Activated CD4-positive, alpha-beta T cell treated with anti-CD3 and anti-CD28 coated beads, Interleukin-2, Interleukin-6, amounts not matched to agents 100 ng/mL and 50 ng/mL, durations not matched to agents 16 hours and 8 hours (primary cell): ENCODE data around the gene SORBS2.

Source experiments
- DNase-seq: peaks from one replicate; pipeline ENCODE4 v3.0.0-alpha.2; 2020

The SORBS2 gene

DNA sequence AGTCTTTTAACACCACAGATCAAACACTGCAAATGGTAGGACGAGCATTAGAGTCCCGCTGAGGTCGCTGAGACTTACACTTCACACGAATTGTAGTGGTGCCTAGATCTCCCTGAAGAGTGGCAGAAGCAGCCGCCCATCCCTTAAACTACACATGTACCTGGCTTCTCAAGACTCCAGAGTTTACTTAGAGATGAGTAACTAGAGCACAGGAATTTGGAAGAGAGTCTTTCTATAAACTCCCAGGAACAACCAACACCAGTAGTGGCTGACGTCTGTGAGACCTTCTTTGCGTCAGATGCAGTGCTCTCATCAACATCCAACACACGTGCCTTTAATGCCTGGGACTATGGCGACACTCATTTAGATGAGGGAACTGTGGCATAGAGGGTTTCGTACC lies 12.6 kb downstream of the SORBS2 start:
- DNase-seq, result no peak

- DNase-seq, result no peak
Measured at GRCh38 chr4:185797596-185798338, 14.2 kb downstream of the SORBS2 start.

DNA sequence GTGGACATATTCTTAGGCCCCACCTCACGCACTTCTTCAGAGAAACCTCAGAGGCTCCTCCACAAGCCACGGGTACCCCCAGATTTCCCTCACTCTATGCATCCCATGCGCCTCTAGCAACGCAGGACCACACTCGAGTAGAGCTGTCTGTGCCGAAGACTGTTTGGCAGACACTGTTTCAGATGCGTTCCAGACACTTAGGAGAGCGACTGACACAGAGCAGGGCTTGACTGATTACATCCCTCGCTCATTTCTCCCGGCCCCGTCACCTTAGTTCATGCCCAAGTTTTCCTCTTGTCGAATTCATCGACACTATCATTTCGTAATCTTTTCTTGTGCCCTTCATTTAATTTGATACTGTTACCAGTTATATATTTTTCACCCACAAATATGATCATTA lies 15.0 kb downstream of the SORBS2 start:
- no peak for DNase-seq

DNA sequence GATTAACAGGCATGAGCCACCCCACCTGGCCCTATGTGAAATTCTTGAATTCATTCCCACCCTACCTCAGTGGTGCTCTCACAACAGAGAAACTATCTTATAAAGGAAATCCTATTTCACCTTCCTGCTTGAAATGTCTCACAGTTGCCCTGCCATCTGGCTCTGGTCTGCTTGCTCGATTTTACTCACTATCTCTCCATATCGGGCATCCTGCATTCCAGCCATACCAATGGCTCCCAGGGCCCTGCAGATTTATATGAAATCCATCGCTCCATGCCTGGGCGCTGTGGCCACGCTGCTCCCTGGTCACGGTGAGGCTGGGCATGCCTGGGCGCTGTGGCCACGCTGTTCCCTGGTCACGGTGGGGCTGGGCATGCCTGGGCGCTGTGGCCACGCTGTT lies 15.8 kb downstream of the SORBS2 start:
- no peak for DNase-seq

GRCh38 chr4:185794637-185795036 lies 17.4 kb downstream of the SORBS2 start:
- DNase-seq, result no peak

DNA sequence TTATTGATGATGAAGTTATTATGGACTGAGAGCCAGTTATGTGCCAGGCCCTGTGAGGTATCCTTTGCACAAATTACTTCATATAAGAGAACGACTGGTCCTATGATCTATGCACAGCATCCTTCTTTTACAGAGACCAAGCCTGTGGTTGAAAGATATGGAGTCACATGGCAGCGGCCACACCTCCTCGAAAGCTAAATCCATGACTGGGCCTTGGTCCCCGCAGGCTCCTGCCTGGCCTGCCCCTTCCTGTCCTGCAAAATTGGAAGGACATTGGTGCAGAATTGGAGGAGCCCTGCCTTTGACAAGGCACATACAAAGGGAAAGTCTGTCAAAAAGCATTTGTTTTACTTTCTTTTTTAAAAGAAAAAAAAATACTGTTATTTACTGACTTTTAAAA lies 18.3 kb downstream of the SORBS2 start:
- no peak for DNase-seq

- no peak for DNase-seq
Measured at GRCh38 chr4:185793116-185793485, 18.9 kb downstream of the SORBS2 start.

GRCh38 chr4:185792384-185793115 lies 19.4 kb downstream of the SORBS2 start:
- DNase-seq, result no peak

- peak; percentile 18 for DNase-seq
Measured at GRCh38 chr4:185787926-185788679, 23.9 kb downstream of the SORBS2 start.

DNA sequence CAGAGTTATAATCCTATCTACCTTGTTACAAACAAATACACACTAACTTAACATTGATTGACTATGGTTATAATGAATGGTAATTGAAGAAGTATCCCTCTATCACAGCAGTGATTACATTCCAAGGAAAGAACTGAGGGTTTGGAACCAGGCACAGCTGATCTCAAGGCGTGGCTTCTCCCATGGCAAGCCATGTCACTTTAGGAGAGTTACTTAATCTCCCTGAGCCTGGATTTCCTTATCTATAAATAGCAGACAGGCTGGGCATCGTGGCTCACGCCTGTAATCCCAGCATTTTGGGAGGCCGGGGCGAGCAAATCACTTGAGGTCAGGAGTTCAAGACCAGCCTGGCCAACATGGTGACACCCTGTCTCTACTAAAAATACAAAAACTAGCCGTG lies 25.6 kb downstream of the SORBS2 start:
- no peak for DNase-seq

DNA sequence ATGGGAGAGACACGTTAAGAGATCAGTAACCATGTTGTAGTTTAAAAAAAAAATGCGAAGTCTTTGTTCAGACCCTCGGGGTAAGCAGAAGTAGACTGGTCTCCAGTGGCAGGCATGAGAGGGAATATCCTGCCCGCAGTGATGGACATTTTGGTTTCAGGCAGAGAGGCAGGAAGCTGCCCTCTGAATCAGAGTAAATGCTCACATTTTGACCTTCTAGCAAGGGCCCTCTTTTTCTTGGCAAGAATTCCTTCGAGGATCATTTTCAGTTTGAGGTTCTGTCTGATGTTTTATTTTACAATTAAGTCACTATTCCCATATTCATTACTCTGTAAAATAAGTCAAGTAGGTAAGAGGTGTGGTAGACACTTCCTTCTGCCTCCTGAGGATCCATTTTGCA lies 28.4 kb downstream of the SORBS2 start:
- DNase-seq, result no peak

- no peak for DNase-seq
Measured at GRCh38 chr4:185782523-185782922, 29.5 kb downstream of the SORBS2 start.

DNA sequence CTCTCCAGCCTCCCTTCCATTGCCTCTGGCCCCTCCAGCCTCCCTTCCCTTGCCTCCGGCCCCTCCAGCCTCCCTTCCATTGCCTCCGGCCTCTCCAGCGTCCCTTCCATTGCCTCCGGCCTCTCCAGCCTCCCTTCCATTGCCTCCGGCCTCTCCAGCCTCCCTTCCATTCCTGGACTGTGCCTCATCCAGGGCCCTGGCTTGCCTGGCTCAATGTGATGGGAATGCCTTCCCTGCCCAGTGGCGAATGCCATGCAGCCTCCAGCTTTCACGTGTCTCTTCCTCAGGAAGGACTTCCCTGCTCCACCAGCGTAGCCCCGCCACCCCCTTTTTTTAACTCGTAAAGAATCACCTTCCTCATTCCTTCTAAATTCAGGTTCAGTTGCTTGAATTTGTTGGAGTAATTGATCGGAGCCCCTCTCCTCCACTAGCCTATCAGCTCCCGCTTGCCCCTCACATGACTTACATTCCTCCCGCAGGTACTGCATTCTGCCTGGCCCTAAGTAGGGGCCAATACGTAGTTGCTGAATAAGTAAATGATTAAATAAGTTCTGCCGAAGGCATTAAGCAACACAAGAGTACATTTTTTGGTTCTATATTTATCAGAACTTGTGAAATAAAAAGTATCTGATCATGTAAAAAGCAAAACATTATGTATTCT lies 30.3 kb downstream of the SORBS2 start:
- DNase-seq, result no peak

DNA sequence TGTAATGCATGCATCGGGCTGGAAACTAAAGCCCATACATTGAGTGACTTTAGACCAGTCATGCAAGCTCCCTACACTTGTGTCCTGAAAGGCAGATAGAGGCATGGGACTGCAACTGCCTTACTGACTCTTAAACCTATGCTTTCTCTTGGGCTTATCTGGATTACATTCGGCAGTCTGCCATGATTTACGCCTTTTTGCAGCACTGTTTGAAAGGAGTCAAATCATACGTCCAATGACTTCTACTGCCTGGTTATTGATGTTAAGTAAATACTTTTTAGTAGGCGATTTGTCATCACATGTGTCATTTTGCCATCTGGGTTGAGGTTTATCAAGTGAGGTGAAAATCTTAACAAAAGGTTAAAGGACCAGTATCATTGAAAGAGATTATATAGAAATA lies 31.5 kb downstream of the SORBS2 start:
- no peak for DNase-seq

DNA sequence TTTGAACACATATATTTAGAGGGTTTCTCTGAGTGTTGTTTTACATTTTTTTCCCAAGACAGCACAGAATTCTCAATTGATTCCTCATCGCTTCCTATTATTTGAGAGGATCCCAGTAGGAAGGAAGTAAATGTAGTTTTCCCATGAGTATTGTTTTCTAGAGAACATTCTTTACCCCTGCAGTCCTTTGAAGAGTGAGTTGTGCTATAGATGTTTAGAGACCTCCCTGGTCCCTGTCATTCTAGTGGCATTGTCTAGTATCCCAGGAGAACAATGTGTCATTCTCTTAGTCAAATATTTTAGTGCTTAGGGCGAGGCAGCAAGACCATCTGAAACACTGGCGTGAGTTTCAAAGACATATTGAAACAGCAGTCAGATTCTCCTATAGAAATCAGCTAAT lies 32.5 kb downstream of the SORBS2 start:
- no peak for DNase-seq

- no peak for DNase-seq
Measured at GRCh38 chr4:185778307-185778706, 33.7 kb downstream of the SORBS2 start.

DNA sequence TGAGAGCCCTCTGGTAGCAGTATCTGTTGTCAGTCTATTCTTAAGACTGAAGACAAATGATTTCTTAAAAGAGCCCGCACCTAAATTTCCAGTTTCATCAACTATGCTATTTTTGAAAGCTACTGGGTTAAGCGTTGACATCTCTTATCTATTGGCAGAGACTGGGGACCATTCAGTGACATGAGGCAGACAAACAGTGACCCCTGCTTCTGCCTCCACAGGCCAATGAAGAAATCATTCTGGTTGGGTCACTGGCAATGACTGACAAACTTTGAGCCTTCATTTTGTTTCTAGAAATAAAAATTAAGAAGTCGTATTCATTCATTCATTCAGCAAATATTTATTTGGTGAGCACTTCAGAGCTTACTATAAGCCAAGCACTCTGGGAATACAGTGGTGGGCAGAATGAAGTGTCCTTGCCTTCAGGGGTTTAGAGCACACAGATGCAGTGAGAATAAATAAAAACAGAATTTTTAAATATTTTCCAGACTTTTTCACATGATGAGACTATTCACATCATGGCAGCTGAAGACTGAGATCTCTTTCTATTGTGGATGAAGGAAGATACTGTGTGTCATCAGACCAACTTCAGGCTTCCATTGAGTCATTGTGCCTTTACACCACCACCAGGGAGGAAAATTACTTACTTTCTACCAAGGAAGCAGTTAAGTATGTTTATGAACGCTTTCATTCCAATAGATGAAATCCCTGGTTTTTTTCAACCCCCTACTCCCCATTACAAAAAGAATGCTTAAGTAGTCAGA lies 36.0 kb downstream of the SORBS2 start:
- no peak for DNase-seq

DNA sequence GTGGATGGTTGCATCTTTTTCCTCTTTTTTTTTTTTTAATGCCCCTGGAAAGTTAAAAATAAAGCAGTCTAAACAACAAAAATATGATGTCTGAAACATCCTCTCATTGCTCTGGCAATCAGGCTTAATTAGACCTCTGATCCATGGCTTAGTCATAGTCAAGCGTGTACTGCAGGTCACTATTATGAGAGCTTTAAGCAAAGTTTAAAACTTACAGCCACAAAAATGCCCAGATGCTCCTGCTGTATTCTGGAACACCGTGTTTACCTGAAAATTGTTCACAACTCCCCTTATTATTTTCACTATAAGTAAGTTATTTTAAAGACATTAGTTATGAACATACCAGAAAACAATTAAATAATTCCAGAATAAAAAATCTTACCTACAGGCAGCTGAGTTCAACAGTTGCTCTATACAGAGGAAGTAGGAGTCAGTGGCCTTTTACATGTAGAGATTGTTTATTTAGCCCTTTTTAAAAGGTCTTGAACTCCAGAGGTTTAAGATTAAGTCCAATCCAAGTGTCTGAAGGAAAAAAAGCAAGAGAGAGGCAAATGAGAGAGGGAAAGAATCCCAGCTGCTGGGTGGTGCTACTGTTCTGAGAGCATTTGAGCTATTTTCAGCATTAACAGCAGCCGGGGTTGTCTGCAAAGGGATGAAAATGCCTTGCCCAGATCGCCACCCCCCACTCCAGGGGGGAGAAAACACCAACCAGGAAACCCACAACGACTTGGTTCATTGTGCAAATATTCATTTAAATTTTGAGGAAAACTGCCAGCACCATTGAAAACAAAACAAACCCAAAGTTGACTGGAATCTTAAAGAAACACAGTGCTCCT lies 36.9 kb downstream of the SORBS2 start:
- no peak for DNase-seq

- DNase-seq, result no peak
Measured at GRCh38 chr4:185774131-185774653, 37.8 kb downstream of the SORBS2 start.

DNA sequence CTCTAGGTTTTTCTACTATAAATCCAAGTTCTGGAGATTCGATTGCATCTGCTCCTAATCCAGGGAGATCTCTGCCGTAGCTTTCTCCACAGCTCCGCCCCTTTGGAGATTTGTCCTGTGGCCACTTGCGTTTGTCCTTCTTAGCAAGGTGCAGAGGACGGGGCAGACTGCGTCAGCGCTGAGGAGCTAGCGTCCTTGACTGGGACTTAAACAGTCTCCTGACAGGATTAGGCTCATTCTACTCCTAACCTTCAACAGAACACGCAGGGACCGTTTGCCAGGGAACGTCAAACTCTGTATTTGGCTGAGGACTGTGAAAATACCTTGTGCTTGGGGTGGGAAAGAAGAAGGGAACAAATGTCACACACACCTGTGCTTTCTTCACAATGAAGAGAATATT lies 38.6 kb downstream of the SORBS2 start:
- DNase-seq, result no peak

DNA sequence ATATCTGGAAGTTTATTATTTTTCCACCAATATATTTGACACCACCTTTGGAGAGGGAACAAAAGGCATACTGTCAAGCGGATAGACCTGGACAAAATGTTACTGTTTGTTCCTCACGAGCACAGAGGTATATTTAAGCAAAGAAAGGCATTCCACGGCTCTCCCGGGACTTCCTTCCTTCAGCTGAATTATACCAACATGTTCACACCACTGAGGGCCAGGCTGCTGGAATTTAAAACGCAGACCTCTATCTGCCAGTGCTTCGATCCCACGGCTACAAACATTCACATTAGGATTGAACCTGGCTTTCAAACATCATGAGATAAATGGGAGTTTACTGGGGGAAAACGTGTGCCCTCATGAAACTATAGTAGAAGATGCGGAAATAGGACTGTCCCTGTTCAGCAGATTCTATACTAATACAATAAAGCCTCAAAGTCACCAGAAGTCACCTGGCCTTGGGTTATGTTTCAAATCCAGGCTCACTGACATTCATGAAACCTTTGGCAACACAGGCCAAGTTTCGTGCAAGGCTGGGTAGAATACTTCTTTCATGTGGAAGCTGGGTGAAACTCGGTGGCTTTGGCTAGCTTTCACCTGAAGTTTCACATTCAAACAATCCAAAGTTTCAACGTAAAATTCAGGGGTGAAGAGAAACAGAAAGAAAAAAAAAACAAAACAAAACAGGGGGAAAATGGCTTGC lies 39.5 kb downstream of the SORBS2 start:
- no peak for DNase-seq
